Activated CD8-positive, alpha-beta memory T cell treated with anti-CD3 and anti-CD28 coated beads, Interleukin-2, amount 50 U/mL, for 4 hours (primary cell): ENCODE measurements around the gene VEGFD.
"Not testable (repeated sequence)": the region's sequence is repeated elsewhere in the genome, so short reads cannot be mapped to it uniquely, and the experiment has no call there.

Experiments used
- DNase-seq: peaks from one replicate; pipeline ENCODE4 v3.0.0-alpha.2; 2020

VEGFD gene

DNA sequence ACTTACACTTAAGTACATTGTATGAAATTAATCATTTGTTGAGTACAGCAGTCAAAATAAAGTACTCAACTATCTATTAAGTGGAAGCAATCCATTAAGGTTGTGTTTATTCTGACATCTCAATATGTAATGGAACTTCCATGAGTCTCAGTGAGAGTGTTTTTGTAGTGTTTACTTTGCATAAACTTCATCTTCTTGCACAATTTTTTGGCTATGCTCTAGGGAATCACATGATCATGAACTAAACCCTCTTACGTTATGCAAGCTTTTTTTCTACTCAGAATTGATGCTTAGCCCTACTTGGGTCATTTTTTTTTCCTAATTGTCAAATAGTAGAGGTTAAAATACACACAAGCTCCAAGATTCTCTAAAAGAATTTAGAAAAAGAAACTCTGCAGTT lies 27.8 kb downstream of the VEGFD start:
- DNase-seq = no peak

GRCh38 chrX:15350329-15350996 lies 33.8 kb downstream of the VEGFD start:
- no peak for DNase-seq

GRCh38 chrX:15349046-15349445 lies 35.2 kb downstream of the VEGFD start:
- DNase-seq = no peak

DNA sequence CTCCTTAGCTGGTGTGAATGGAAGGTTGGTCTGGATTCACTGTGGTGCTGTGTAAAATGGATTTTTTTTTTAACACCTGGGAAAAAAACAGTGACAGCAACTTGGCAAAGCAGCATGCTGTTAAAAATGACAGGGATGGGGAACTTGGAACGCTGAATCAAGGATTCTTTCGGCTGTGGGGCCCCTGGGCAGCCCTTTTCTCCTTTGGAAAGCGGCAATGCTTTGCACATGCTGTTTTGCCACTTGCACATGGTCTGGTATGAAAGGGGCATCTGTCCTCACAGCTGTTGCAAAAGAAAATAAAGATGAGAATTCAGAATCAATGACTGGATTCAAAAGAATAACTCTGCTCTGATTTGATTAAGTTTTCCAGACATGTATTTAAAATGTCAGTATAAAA lies 38.2 kb downstream of the VEGFD start:
- DNase-seq = no peak

- no peak for DNase-seq
Measured at GRCh38 chrX:15344106-15344505, 40.1 kb downstream of the VEGFD start.

DNA sequence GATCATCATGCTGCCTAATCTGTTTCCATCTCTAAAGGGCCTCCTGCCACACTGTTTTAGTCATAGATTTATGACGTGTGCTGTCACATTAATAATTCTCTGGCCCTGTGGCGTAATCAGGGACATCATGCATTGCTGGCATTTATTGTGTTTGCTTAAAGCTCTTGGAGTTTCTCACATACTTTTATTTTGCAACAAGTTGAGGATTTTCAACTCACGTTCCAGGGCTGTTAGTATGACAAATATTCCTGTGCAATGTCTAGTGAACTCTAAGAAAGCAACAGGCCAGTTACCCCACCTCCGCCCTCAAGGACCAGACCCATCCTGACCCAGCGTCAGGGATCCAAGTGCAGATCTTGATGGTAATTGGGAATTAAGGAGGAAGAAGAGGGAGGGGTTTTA lies 41.1 kb downstream of the VEGFD start:
- DNase-seq = no peak

- DNase-seq = no peak
Measured at GRCh38 chrX:15340867-15341266, 43.3 kb downstream of the VEGFD start.

DNA sequence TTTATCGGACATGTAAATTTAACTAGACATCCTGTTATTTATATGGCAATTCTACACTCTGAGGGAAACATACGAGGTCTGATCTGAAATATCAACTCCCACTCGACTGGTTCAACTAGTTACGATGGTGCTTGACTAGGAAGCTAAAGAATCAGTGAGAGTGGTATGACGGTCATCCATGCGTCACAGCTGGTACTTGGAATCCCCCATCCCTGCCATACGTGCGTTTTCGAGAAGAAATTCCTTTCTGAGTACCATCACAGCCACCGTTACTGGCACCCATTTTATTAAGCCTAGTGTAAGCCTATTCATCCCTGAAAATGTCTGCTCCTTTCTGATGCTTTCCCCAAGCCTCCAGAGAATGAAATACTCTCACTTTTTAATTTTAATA lies 48.2 kb downstream of the VEGFD start:
- peak; percentile 30 for DNase-seq

- peak; percentile 86 for DNase-seq
Measured at GRCh38 chrX:15335135-15336022, 48.8 kb downstream of the VEGFD start, which contains the start of gene PIGA. Gene PIGA (minus strand): TSS chrX:15335523. CDS start chrX:15331930, 3,593 bp downstream.

DNA sequence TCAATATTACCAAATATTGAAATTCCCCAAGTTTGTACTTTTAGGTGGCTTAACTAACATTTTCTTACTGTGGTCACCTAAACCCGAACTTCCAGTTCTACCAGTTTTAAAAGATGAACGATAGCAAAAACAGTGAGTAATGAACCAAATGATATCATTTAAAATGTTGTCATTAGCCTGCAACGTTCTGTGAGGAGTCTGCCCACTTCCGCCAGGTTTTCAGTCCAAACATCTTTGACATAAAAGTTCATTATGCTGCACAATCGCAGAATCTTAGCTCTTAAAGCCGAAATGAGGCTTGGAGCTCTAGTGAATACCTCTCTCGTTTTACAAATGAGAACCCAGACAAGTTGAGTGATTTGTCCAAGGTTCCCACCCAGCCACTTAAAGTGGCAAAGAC lies 49.7 kb downstream of the VEGFD start:
- no peak for DNase-seq

- DNase-seq = no peak
Measured at GRCh38 chrX:15328821-15329220, 55.4 kb downstream of the VEGFD start.

DNA sequence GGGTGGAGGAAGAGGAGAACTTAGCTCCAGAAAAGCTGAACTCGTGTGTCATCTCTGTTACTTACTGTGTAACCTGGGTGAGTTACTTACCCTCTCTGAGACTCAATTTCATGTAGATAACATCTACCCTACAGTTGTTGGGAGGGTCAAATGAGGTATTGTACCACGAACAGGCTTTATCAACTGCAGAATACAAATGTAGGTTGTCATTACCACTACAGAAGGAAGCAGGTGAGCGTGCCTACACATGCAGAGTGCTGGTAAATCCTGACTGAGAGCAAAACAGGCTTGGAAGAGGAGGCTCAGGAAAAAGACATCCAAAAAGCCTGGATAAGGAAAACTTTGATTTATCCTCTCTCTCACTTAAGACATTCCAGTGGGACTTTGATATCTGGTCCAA lies 56.1 kb downstream of the VEGFD start:
- DNase-seq = no peak

DNA sequence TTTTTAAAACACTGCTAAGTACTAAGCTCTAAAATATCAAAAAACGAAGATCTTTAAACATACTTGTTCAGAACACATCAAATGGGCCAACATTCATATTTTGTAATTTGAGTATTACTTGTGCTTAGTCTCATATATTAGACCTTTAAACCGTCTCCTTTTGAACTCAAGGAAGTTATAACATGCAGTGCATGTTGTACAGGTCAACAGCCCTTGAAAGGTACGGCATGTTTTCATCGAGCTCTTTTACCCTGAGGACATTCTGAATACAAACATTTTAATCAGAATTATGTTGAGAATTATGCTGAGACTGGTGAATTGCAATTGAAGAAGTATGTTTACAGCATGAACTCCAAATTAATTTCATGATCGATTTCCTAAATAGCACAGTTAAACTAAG lies 61.7 kb downstream of the VEGFD start:
- no peak for DNase-seq

DNA sequence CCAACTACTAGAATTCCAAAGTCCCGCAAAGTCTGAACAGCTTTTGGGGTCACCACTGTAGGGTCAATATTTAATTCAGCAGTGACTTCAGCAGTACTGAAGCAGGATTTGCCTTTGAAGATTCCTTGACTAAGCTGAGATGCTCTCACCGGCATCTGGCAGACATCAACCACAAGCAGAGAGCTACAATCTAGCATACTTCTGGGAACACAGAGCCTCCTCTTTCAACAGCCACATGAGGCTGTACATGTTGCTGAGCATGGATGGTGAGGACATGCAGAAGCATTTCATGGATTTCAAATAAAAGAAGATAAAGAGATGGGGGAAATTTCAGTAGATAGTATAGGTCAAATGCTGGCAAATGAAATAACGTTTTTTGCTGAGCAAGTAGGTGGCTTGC lies 62.1 kb downstream of the VEGFD start:
- no peak for DNase-seq

GRCh38 chrX:15321447-15321846 lies 62.8 kb downstream of the VEGFD start:
- DNase-seq = no peak

DNA sequence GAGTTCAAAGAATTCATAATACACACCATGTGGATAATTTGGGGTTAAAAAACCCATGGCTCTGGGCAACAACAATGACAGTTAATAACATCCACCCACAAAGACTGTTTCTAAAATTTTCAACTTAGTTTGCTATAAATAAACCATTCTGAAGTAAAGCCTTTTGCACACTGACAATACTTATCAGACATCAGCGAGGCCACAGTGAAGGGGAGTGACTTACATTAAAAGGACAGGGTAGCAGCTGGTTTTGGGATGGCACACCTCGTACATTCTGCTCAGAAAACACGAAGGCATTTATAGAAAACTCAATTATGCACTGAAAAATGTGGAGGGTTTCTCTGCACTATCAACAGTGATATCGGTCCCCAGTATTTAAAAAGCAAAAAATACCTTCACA lies 63.9 kb downstream of the VEGFD start:
- no peak for DNase-seq

DNA sequence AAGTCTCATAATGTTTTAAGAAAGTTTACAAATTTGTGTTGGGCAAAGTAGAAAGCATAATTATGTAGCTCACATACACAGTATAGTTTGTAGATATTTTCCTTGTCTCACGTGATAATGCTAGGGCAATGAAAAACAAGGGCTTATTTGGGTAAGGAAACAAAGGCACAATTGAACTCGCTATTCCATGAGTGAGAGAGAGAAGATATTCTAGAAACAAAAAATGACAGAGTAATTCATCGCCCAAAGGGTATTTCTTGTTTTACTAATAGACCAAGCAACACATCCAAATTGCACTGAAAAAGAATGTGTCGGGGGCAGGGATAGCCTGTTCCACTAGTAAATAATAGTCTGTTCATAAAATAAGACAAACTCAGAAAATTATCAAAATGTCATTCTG lies 65.1 kb downstream of the VEGFD start:
- DNase-seq = no peak

DNA sequence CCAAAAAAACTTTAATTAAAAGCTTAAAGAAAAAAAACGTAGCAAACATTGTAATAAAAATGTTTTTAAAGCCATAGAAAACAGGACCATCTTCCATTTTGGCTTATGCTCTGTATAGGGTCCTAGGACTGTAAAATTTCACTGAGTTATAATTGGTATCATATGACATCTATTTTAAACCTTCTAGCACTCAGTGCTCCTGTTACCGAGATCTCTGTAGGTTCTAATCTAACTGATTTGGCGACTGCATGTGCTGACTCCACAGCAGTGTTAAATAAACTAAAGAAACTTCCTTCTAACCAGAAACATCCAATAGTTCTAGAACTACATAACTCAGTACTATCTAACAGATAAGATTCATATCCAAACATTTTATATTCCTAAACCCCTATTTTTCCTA lies 68.7 kb downstream of the VEGFD start, which contains the start of gene ASB11:
Gene ASB11, minus strand, starts transcription at position 132 of the 400 bp plus-strand sequence. Its CDS starts 35 bp downstream, at position 97.
- no peak for DNase-seq

GRCh38 chrX:15314472-15314871 lies 69.7 kb downstream of the VEGFD start:
- DNase-seq = no peak

- DNase-seq = no peak
Measured at GRCh38 chrX:15311119-15311518, 73.1 kb downstream of the VEGFD start.

GRCh38 chrX:15310117-15310516 lies 74.1 kb downstream of the VEGFD start:
- no peak for DNase-seq

- not testable (repeated sequence) for DNase-seq
Measured at GRCh38 chrX:15305899-15306298, 78.3 kb downstream of the VEGFD start.

DNA sequence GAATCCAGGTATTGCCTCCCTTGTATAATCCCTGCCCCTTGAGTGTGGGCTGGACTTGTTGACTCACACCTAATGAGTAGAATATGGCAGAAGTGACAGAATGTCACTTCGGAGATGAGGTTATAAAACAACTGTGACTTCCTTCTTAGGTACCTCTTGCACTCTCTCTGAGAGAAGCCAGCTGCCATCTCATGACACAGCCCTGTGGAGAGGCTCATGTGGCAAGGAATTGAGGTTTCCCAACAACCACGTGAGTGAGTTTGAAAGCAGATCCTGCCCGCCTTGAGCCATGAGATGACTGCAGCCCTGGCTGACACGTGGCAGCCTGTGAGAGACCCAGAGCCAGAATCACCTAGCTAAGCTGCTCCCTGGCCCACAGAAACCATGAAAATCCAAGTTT lies 82.3 kb downstream of the VEGFD start:
- DNase-seq = no peak
